Vagina (tissue), 2 donors: Measurements from ENCODE around the gene TLCD2. TPM values are rescaled to one million over a fixed set of nuclear protein-coding genes. Genes with fewer than 3 reads are reported as not detected.

Experiments used
- DNase-seq, 2 donors: peaks; one replicate each; pipeline ENCODE4 v3.0.0-alpha.2; 2017; ENCODE audit errors: extremely low spot score in 2 of 2
- H3K27ac ChIP-seq: fragments of 200-600 bp; sonication (generic); one replicate; pipeline ENCODE4 v1.5.1; 2019
- H3K27me3 ChIP-seq: fragments of 200-600 bp; sonication (generic); one replicate; pipeline ENCODE4 v1.5.1; 2019
- H3K36me3 ChIP-seq, 2 donors: fragments of 200-600 bp; sonication (generic); one replicate each; pipeline ENCODE4 v1.5.1; 2017 to 2019
- H3K4me1 ChIP-seq: fragments of 200-600 bp; sonication (generic); one replicate; pipeline ENCODE4 v1.5.1; 2019
- H3K4me3 ChIP-seq, 2 donors: fragments of 200-600 bp; sonication (generic); 1 replicate in 1 of 2; 2 replicates in 1 of 2; pipeline ENCODE4 v1.5.1; 2016 to 2019
- H3K9me3 ChIP-seq: fragments of 200-600 bp; sonication (generic); one replicate; pipeline ENCODE4 v1.5.1; 2019
- POLR2A ChIP-seq, 2 donors: fragments of 450-650 bp; IDR thresholded peaks; one replicate each; pipeline ENCODE4 v1.6.1; 2017; ENCODE audit warnings: antibody characterized with exemption in 2 of 2, mild to moderate bottlenecking in 2 of 2, moderate library complexity in 2 of 2
- POLR2AphosphoS5 ChIP-seq, 2 donors: sonication (generic); formaldehyde crosslinking; IDR thresholded peaks; one replicate each; pipeline ENCODE4 v1.9.0; 2017; ENCODE audit warnings: antibody characterized with exemption in 2 of 2, mild to moderate bottlenecking in 2 of 2, low read depth in 1 of 2; ENCODE audit not compliant: insufficient read depth in 1 of 2
- intact Hi-C: fragments of 100-400 bp; cut with DNase I; formaldehyde crosslinking; loops from one replicate; pipeline ENCODE4 v1.15.1; 2023
- total RNA-seq: library from RNA; depleted of rRNA; stranded (reverse); fragments of >200 nt; gene quantifications from one replicate; pipeline ENCODE4 v1.2.3, GENCODE V29; 2016
- TF ChIP-seq, protein P1 (sequence below), 3 experiments: fragments of 450-650 bp in 2 of 3; fragments of 200-600 bp in 1 of 3; sonication (generic) in 1 of 3; IDR thresholded peaks; one replicate each; pipeline ENCODE4 v1.5.1; 2017 to 2019; ENCODE audit warnings: antibody characterized with exemption in 3 of 3, mild to moderate bottlenecking in 2 of 3, moderate library complexity in 2 of 3

The TLCD2 gene
- total RNA-seq, 1 donor from 2014 or later, result 10.8 TPM

- Histone ChIP-seq H3K36me3 (peaks cover 0 to 42% of the 10 kb centered on the region in 2 donors), H3K4me3 (peak overlapping the region; percentile 32), H3K27me3 (no peaks in the 10 kb centered on the region), H3K4me1 (peaks cover 66% of the 10 kb centered on the region), H3K27ac (peak overlapping the region; percentile 98), H3K9me3 (no peaks in the 10 kb centered on the region)
- no peak for DNase-seq
- TF ChIP-seq POLR2A (IDR thresholded peaks at IDR 0.05) (no peak), POLR2AphosphoS5 (IDR thresholded peaks at IDR 0.05; ENCODE audit: insufficient read depth in 1 of 2, low read depth in 1 of 2) (no peak)
- TF ChIP-seq, protein P1, sequence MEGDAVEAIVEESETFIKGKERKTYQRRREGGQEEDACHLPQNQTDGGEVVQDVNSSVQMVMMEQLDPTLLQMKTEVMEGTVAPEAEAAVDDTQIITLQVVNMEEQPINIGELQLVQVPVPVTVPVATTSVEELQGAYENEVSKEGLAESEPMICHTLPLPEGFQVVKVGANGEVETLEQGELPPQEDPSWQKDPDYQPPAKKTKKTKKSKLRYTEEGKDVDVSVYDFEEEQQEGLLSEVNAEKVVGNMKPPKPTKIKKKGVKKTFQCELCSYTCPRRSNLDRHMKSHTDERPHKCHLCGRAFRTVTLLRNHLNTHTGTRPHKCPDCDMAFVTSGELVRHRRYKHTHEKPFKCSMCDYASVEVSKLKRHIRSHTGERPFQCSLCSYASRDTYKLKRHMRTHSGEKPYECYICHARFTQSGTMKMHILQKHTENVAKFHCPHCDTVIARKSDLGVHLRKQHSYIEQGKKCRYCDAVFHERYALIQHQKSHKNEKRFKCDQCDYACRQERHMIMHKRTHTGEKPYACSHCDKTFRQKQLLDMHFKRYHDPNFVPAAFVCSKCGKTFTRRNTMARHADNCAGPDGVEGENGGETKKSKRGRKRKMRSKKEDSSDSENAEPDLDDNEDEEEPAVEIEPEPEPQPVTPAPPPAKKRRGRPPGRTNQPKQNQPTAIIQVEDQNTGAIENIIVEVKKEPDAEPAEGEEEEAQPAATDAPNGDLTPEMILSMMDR (IDR thresholded peaks at IDR 0.05), result no peak
- intact Hi-C loops, result no loop called here
These were observed 19.8 kb upstream of the TLCD2 start for GRCh38 chr17:1729966-1730325.

GRCh38 chr17:1727876-1728630 lies 17.9 kb upstream of the TLCD2 start:
- no peaks in the 10 kb centered on the region for H3K9me3 ChIP-seq
- H3K36me3 ChIP-seq, result peaks cover 0 to 36% of the 10 kb centered on the region in 2 donors
- H3K4me1 ChIP-seq, result peaks cover 80% of the 10 kb centered on the region
- intact Hi-C loops, result no loop called here
- peak overlapping the region; percentile 98 for H3K27ac ChIP-seq
- H3K27me3 ChIP-seq, result no peaks in the 10 kb centered on the region
- H3K4me3 ChIP-seq, result no peak overlapping the region
- DNase-seq, result peak in 1 of 2 donors; percentile 88
- TF ChIP-seq POLR2AphosphoS5 (IDR thresholded peaks at IDR 0.05; ENCODE audit: insufficient read depth in 1 of 2, low read depth in 1 of 2), result no peak
- TF ChIP-seq, protein P1 (IDR thresholded peaks at IDR 0.05), result no peak
- TF ChIP-seq POLR2A (IDR thresholded peaks at IDR 0.05), result no peak

DNA sequence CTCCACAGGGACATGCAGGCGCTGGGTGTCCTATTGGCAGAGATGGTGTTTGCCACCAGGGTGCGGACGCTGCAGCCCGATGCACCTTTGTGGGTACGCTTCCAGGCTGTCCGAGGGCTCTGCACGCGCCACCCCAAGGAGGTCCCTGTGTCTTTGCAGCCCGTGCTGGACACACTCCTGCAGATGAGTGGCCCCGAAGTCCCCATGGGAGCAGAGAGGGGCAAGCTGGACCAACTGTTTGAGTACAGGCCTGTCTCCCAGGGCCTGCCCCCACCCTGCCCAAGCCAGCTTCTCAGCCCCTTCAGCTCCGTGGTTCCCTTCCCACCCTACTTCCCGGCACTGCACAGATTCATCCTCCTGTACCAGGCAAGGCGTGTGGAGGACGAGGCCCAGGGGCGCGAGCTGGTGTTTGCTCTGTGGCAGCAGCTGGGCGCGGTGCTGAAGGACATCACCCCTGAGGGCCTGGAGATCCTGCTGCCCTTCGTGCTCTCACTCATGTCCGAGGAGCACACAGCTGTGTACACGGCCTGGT lies 17.1 kb upstream of the TLCD2 start:
- no peak overlapping the region for H3K27ac ChIP-seq
- H3K36me3 ChIP-seq, result peaks cover 0 to 28% of the 10 kb centered on the region in 2 donors
- no peak overlapping the region for H3K4me3 ChIP-seq
- intact Hi-C loops, result no loop called here
- TF ChIP-seq, protein P1 (IDR thresholded peaks at IDR 0.05), result no peak
- TF ChIP-seq POLR2A (IDR thresholded peaks at IDR 0.05) (no peak), POLR2AphosphoS5 (IDR thresholded peaks at IDR 0.05; ENCODE audit: insufficient read depth in 1 of 2, low read depth in 1 of 2) (no peak)
- no peaks in the 10 kb centered on the region for H3K9me3 ChIP-seq
- no peaks in the 10 kb centered on the region for H3K27me3 ChIP-seq
- peaks cover 80% of the 10 kb centered on the region for H3K4me1 ChIP-seq
- DNase-seq, result no peak

DNA sequence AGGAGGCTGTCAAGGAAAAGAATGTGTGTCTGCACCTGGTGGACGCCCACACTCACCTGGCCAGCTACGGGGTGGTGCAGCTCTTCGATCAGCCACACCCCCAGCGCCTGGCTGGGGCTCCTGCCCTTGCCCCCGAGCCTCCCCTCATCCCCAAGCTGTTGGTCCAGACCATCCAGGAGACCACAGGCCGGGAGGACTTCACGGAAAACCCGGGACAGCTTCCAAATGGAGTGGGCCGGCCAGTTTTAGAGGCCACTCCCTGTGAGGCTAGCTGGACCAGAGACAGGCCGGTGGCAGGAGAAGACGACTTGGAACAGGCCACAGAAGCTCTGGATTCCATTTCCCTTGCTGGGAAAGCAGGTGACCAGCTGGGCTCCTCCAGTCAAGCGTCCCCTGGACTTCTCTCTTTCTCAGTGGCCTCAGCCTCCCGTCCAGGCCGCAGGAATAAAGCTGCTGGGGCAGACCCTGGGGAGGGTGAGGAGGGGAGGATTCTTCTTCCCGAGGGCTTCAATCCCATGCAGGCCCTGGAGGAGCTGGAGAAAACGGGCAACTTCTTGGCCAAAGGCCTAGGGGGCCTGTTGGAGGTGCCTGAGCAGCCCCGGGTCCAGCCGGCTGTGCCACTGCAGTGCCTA lies 16.6 kb upstream of the TLCD2 start:
- no peaks in the 10 kb centered on the region for H3K27me3 ChIP-seq
- TF ChIP-seq POLR2AphosphoS5 (IDR thresholded peaks at IDR 0.05; ENCODE audit: insufficient read depth in 1 of 2, low read depth in 1 of 2) (no peak), POLR2A (IDR thresholded peaks at IDR 0.05) (no peak)
- TF ChIP-seq, protein P1 (IDR thresholded peaks at IDR 0.05), result no peak
- H3K9me3 ChIP-seq, result no peaks in the 10 kb centered on the region
- intact Hi-C loops, result no loop called here
- no peak overlapping the region for H3K4me3 ChIP-seq
- no peak overlapping the region for H3K27ac ChIP-seq
- peaks cover 80% of the 10 kb centered on the region for H3K4me1 ChIP-seq
- DNase-seq, result no peak
- H3K36me3 ChIP-seq, result peaks cover 0 to 26% of the 10 kb centered on the region in 2 donors
